ENCODE results near the gene CIAO2B. TPM values are rescaled to one million over a fixed set of nuclear protein-coding genes. Genes with fewer than 3 reads are reported as not detected.

The CIAO2B gene
- polyA plus RNA-seq, 1 donor (not counting 4 experiments of a cell fraction or from before 2014, with no cell fraction given) = 105 TPM

DNA sequence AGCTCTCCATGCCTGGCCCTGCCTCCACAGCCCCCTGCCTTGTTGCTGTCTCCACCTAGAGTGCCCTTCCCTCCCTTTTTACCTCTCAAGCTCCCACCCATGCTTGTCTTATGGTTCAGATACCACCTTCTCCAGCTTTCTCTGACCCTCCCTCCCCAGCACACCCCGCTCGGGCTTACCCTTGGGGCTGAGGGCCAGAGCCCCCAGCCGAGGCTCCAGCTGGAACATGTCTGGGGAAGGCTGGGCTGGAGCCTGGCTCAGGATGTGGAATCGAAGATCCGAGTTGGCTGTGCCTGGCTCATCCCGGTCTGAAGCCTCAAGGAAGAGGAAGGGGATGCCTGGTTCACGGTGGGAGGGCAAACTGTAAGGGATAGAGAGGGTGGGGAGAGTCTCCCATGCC lies 19.2 kb downstream of the CIAO2B start:
- H2AFZ ChIP-seq (ENCODE audit: control insufficient read depth, low read length) = no peak overlapping the region

DNA sequence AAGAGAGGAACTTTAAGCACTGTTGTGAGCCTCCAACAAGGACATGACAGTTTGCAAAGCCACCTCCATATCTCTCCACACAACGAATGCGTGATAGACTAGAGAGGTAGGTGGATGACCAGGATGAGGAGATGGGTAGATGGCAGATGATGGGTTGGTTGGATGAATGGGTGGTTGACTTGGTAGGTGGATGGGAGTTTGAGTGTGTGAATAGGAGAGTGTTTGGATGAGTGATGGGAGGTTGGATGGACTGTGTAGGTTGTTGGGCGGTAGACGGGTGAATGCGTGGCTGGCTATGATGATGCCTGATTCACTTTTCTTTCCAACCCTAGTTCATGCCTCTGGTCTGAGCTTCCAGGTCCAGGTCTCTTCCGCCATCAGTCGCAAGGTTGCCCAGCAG lies 19.7 kb downstream of the CIAO2B start:
- dilution Hi-C loops (cut with MboI; ENCODE audit: extremely low pct_ligation_motif_present, low sequenced_read_pairs) = no loop called here
- Histone ChIP-seq H3K27me3 (ENCODE audit: control insufficient read depth, extremely low read depth, insufficient read depth, low read length) (no peaks in the 10 kb centered on the region), H3K9me1 (ENCODE audit: control insufficient read depth, extremely low read depth, insufficient read depth, low read length) (no peaks in the 10 kb centered on the region), H3K4me1 (ENCODE audit: control insufficient read depth, extremely low read depth, insufficient read depth, low read length) (peaks cover 16% of the 10 kb centered on the region), H3K36me3 (ENCODE audit: control insufficient read depth in 2 of 2, extremely low read depth in 1 of 2, insufficient read depth in 2 of 2, low read length in 2 of 2) (no peaks in the 10 kb centered on the region), H3K79me2 (ENCODE audit: control insufficient read depth, insufficient read depth, low read length) (no peaks in the 10 kb centered on the region), H3K4me3 (ENCODE audit: control insufficient read depth in 2 of 3, extremely low read depth in 1 of 3, insufficient read depth in 2 of 3, low read depth in 1 of 3, low read length in 3 of 3) (no peak overlapping the region), H4K20me1 (ENCODE audit: control insufficient read depth, extremely low read depth, insufficient read depth, low read length) (no peaks in the 10 kb centered on the region), H2AFZ (ENCODE audit: control insufficient read depth, low read length) (no peak overlapping the region), H3K9ac (ENCODE audit: control insufficient read depth, extremely low read depth, insufficient read depth, low read length) (no peak overlapping the region), H3K27ac (ENCODE audit: control insufficient read depth, insufficient read depth, low read length) (no peak overlapping the region), H3K4me2 (ENCODE audit: control insufficient read depth, extremely low read depth, insufficient read depth, low read depth, low read length) (no peak overlapping the region), H3K9me3 (ENCODE audit: control insufficient read depth, low read depth, low read length) (no peaks in the 10 kb centered on the region)
- DNase-seq (ENCODE audit: low read depth, low spot score) = no peak
- FAIRE-seq = no peak
- TF ChIP-seq EZH2 (IDR thresholded peaks at IDR 0.05; ENCODE audit: low read length) = no peak
- TF ChIP-seq, protein P1, sequence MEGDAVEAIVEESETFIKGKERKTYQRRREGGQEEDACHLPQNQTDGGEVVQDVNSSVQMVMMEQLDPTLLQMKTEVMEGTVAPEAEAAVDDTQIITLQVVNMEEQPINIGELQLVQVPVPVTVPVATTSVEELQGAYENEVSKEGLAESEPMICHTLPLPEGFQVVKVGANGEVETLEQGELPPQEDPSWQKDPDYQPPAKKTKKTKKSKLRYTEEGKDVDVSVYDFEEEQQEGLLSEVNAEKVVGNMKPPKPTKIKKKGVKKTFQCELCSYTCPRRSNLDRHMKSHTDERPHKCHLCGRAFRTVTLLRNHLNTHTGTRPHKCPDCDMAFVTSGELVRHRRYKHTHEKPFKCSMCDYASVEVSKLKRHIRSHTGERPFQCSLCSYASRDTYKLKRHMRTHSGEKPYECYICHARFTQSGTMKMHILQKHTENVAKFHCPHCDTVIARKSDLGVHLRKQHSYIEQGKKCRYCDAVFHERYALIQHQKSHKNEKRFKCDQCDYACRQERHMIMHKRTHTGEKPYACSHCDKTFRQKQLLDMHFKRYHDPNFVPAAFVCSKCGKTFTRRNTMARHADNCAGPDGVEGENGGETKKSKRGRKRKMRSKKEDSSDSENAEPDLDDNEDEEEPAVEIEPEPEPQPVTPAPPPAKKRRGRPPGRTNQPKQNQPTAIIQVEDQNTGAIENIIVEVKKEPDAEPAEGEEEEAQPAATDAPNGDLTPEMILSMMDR (optimal IDR thresholded peaks at IDR 0.05 in 1 of 3, IDR thresholded peaks at IDR 0.05 in 1 of 3, conservative IDR thresholded peaks at IDR 0.05 in 1 of 3; ENCODE audit: extremely low read depth in 1 of 3, insufficient read depth in 2 of 3, low read length in 3 of 3) = no peak

More for the DNA sequence above, 19.2 kb downstream of the CIAO2B start:
- Histone ChIP-seq H3K9me3 (ENCODE audit: control insufficient read depth, low read depth, low read length) (no peaks in the 10 kb centered on the region), H3K4me1 (ENCODE audit: control insufficient read depth, extremely low read depth, insufficient read depth, low read length) (peaks cover 16% of the 10 kb centered on the region), H3K27me3 (ENCODE audit: control insufficient read depth, extremely low read depth, insufficient read depth, low read length) (no peaks in the 10 kb centered on the region), H3K27ac (ENCODE audit: control insufficient read depth, insufficient read depth, low read length) (no peak overlapping the region), H3K4me2 (ENCODE audit: control insufficient read depth, extremely low read depth, insufficient read depth, low read depth, low read length) (no peak overlapping the region), H3K9ac (ENCODE audit: control insufficient read depth, extremely low read depth, insufficient read depth, low read length) (no peak overlapping the region), H3K36me3 (ENCODE audit: control insufficient read depth in 2 of 2, extremely low read depth in 1 of 2, insufficient read depth in 2 of 2, low read length in 2 of 2) (no peaks in the 10 kb centered on the region), H3K4me3 (ENCODE audit: control insufficient read depth in 2 of 3, extremely low read depth in 1 of 3, insufficient read depth in 2 of 3, low read depth in 1 of 3, low read length in 3 of 3) (no peak overlapping the region), H3K79me2 (ENCODE audit: control insufficient read depth, insufficient read depth, low read length) (no peaks in the 10 kb centered on the region), H4K20me1 (ENCODE audit: control insufficient read depth, extremely low read depth, insufficient read depth, low read length) (no peaks in the 10 kb centered on the region), H3K9me1 (ENCODE audit: control insufficient read depth, extremely low read depth, insufficient read depth, low read length) (no peaks in the 10 kb centered on the region)
- DNase-seq (ENCODE audit: low read depth, low spot score) (no peak), FAIRE-seq (no peak)
- dilution Hi-C loops (cut with MboI; ENCODE audit: extremely low pct_ligation_motif_present, low sequenced_read_pairs) = no loop called here
- no peak for TF ChIP-seq EZH2 (IDR thresholded peaks at IDR 0.05; ENCODE audit: low read length)
- TF ChIP-seq, protein P1 (optimal IDR thresholded peaks at IDR 0.05 in 1 of 3, IDR thresholded peaks at IDR 0.05 in 1 of 3, conservative IDR thresholded peaks at IDR 0.05 in 1 of 3; ENCODE audit: extremely low read depth in 1 of 3, insufficient read depth in 2 of 3, low read length in 3 of 3) = no peak

Data from keratinocyte (primary cell).